Stromal cell of bone marrow (primary cell): ENCODE results near the gene TMEM163.

Experiments
- DNase-seq: peaks from one replicate; pipeline ENCODE4 v3.0.0-alpha.2; 2012; ENCODE audit warnings: low read depth

The TMEM163 gene

GRCh38 chr2:134407154-134407890, 311.5 kb downstream of the TMEM163 start:
- no peak for DNase-seq

- DNase-seq = no peak
These were observed 312.1 kb downstream of the TMEM163 start for GRCh38 chr2:134406736-134407135.

- no peak for DNase-seq
These were observed 312.5 kb downstream of the TMEM163 start for GRCh38 chr2:134406311-134406710.
